ENCODE data around the gene MVK.
A peak's percentile ranks its signal among the peaks of the same experiment; 100 is the strongest.
"Not testable (repeated sequence)": the region's sequence is repeated elsewhere in the genome, so short reads cannot be mapped to it uniquely, and the experiment has no call there.

MVK gene

DNA sequence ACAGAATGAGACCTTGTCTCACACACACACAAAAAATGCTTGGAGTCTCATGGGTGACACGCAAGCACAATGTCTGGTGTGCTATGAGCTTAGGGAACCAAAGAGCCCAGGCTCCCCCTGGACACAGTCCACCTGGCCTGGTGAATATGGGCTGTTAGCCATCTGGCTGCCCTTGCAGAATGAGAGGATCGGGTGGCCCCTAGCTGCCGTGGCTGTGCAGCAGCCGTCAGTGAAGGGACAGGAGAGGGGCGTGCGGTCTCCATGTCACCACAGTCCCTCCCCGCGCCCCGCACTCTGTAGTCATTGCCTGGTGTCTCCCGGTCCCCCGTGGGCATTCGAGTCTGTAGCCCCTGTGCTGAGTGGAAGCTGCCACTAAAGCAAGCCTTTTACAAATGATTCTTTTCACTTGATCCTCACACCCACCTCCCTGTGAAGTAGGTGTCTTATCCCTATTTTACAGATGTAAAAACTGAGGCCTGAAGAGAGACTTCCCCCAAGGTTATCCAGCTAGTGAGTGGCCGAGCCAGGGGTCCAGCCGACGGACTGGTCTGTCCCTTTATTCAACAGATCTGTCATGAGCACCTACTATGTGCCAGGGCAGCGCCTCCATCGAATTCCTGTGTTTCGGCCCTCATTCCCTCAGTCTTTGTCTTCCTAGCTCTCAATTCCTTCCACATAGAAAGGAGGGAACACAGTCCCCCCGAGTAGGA, 18.8 kb downstream of the MVK start:
- DNase-seq: no peak

DNA sequence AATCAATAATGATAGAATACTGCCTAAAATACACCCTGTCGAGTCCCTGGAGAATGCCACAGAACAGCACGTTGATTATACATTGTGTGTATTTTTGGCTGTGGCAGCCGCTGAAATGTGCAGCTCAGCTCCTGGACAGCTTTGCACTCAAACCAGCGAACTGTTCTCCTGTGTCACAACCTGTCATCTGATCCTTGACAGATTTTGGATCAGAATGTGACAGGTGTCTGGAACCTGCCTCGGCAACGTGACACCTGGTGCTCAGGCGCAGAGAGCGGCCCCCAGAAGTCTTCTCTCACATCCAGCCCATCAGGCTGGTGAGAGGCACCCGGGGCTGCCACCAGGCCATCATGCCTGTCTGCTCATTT, 19.3 kb downstream of the MVK start:
- no peak for DNase-seq

DNA sequence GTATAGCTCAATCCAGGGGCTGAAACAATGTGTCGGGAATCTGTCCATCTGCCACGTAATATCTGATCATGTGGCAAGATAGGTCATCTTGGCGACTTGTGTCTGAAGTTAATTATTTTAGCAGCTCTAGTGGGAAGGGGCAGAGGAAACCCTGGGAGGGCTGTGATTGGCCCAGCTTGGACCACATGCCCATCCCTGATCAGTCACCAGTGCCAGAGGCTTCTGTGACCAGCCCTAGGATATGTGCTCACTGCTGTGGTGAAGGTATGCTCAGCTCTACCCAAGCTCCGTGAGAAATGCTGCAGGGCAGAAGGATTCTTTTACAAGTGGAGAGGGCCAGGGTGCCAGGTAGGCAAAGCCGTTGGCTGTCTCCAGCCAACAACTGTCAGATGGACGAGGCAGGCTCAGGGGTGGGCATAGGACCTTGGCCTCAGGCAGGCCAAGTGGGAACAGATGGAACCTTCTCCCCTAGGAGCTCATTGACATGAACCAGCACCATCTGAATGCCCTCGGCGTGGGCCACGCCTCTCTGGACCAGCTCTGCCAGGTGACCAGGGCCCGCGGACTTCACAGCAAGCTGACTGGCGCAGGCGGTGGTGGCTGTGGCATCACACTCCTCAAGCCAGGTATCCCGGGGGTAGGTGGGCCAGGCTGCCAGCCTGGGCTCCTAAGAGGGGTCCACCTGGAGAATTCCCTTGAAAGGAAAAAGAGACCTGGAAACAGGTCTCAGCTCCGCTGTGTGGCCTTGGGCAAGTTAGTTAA, 21.1 kb downstream of the MVK start:
- no peak for DNase-seq

DNA sequence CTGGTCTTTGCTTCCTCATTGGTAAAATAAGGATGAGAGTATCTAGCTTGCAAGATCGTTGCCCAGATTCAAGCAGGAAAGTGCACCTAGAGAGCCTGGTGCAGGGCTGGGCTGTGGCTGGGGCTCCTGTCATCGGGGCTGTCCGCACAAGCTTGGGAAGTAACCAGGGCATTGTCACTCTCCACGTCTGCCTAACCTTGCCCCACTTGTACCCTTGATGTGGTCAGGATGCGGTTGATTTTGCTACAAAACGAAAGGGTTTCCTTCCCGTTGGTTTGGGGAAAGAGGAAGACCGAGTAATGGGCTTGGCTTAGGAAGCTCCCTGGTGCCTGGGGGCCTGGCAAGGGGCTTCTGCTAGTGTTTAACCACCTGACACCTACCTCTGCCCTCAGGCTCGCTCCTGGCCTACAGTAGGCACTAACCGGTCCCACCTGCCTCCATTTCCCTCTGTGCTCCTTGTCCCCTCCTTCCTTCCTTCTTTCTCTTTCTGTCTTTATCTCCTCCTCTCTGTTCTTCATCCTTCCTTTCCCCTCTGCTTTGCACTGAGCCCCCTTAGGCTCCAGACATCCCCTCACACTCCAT, 21.8 kb downstream of the MVK start:
- peak; percentile 72 for DNase-seq

DNA sequence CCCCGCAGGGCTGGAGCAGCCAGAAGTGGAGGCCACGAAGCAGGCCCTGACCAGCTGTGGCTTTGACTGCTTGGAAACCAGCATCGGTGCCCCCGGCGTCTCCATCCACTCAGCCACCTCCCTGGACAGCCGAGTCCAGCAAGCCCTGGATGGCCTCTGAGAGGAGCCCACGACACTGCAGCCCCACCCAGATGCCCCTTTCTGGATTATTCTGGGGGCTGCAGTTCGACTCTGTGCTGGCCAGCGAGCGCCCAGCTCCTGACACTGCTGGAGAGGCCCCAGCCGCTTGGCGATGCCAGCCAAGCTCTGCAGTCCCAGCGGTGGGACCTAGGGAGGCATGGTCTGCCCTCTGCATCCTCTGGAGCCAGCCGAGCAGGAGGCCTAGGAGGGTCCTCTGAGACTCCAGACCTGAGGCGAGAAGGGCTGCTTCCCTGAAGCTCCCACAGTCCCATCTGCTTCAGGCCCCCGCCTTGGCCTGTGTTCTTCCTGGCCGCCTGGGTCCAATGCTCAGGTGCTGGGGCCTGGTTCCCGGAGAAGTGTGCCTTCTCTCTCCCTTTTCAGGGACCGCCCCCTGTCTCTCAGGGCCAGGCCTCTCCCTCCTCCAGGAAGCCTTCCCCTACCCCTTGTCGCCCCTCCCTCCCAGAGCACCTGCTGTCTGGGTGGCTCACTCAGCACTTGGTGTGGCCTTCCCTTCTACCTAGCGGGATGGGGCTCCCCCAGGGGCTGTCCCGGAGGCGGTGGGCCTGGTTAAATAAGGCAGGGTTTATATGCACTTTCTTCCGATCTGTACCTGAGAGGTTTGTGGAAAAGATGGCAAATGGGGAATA, 23.0 kb downstream of the MVK start:
- no peak for DNase-seq

DNA sequence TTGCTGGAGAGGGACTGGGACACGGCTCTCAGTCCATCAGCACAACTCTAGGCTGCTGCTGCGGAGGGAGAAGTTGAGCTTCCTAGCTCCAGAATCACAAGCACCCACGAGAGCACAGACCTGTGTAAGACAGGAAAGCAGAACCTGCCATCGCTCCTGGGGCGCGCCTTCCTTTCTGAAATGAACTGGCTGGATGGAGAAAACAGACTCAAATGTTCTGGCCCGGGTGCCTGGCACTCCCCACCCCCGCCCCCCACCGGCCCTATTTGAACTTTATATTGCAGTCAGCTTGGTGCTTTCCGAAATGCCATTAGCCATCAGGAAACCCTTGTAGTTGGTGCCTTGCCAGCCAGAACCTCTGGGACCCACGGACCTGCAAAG, 23.8 kb downstream of the MVK start:
- DNase-seq: no peak

DNA sequence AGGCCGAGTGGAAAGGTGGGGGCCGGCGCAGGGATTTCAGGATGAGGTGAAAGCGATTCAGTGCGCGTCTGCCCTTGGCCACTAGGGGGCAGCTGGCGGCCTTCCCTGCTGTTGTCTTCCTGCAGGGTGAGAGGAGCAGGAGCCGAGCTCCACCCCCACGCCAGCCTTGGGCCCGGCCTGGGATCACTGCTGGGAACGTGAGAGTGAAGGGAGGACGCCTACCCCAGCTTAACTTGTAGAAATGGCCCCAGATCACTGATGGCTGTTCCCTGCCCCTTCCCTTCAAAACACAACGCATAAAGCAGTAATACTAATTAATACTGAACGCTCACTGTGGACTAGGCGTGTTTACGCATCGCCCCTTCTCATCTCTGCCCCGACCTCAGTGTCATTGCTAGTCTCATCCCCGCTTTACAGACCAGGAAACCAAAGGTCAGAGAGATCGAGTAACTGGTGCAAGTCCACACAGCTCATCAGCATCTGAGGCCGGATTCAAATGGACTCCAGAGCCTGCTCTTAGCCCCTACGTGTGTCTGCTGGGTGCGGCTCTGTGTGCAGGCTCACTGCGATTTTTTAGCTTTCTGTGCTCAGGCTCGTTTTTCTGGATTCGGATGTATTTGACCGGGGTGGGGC, 24.3 kb downstream of the MVK start:
- DNase-seq: peak; percentile 80

DNA sequence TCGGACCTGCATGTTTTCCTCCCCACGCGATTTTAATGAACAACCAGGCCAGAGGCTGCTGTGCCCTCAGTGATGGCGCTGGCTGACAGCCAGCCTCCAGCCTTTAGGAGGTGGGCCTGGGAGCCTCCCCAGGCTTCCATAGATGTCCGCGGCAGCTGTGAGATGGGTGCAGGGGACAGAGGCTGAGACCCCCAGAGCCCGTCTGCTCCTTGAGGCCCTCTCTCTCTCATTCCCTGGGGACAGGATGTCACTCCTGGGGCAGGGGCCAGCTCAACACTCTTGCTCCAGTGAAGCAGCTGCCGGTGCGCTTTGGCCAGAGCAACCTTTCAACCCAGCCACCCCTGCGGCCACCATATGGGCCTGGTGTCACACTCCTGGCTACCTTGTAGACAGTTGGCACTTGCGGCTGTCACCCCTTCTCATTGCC, 24.8 kb downstream of the MVK start:
- DNase-seq: no peak

DNA sequence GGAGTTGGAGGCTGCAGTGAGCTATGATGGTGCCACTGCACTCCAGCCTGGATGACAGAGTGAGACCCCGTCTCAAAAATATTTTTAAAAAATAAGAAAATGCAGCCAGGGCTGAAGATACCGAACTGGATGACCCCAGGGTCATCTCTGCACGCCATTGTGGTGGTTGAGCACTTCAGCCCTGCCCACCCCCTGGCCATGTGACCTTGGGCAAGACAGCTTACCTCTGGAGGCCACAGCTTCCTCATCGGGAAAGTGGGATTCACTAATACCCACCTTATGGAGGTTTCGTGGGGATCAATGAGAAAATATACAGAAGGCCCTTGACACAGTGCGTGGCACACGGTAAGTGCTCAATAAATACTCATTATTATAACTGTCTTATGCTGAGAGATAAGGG, 25.5 kb downstream of the MVK start:
- DNase-seq: no peak

DNA sequence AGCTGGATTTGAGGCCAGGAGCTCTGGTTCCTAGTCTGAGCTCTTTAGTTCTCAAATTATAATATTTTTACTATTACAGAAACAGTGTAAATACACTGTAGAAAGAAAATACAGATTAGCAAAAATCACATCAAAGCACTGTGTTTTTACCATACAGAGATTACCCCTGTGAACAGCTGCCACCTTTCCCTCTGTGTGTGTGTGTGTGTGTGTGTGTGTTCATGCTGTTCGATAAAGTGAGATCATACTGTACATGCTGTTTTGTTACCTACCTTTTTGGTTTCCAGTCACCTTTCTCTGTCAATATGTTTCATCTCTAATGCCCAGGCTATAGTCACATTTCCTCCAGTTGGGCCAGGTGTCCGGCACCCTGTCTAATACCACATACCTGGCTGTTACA, 26.9 kb downstream of the MVK start:
- DNase-seq: no peak

DNA sequence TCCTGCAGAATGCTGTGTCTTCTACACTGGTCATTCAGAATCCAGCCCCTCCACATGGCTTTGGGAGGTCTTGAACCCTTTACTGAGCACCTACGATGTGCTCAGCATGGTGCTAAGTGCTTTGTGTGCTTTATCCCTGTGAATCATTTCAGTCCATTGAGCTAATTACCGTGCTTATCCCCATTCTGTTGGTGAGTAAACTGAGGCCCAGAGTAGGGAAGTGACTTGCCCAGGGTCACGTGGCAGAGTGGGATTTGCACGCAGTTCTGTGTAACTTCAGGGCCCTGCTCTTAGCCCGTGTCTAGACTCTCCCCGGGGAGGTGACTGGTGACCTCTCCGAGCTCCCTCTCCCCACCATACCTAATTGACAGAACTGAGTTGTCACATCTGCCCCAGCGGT, 27.4 kb downstream of the MVK start:
- DNase-seq: no peak

DNA sequence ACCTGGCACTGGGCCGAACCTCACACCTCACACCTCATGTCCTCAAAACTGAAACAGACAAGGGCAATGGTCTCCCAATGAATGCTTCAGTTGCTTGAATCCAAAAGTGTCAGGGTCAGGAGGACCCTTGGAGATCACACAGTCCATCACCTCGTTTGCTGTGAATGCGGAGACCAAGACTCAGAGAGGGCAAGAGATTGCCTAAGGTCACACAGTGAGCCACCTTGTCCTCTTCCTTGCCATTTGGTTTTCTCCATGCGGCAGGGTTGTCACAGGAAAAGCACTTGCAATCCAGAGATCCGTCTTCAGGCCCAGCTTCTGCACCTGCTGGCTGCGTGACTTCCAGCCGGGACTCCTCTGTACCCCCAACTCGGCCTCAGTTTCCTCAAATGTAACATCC, 28.0 kb downstream of the MVK start:
- no peak for DNase-seq

DNA sequence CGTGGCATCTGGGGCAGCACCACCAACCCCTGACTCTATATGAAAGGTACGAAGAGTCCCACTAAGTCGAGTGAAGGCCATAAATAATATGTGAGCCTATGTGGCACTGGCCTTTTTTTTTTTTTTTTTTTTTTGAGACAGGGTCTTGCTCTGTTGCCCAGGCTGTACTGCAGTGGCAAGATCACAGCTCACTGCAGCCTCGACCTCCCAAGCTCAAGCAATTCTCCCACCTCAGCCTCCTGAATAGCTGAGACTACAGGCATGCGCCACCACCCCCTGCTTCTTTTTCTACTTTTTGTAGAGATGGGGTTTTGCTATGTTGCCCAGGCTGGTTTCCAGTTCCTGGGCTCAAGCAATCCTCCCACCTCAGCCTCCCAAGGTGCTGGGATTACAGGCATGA, 28.5 kb downstream of the MVK start:
- DNase-seq: not testable (repeated sequence)

DNA sequence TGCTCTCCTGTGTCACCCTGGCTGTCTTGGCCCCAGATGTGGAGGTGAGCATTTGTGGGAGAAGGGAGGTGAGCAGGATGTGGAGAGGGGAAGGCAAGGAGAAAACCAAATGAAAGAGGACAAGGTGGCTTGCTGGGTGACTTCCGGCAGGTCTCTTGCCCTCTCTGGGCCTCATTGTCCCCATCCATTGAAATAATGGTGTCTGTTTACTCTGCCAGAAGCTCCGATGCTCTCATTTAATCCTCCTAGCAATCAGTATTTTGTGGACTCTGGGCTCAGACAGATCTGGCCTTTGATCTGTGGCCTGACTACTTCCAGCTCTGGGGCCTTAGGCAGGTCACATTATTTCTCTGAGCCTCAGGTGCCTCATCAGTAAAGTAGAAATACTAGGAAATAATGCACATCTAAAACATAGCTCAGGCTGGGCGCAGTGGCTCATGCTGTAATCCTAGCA, 30.6 kb downstream of the MVK start:
- DNase-seq: no peak

DNA sequence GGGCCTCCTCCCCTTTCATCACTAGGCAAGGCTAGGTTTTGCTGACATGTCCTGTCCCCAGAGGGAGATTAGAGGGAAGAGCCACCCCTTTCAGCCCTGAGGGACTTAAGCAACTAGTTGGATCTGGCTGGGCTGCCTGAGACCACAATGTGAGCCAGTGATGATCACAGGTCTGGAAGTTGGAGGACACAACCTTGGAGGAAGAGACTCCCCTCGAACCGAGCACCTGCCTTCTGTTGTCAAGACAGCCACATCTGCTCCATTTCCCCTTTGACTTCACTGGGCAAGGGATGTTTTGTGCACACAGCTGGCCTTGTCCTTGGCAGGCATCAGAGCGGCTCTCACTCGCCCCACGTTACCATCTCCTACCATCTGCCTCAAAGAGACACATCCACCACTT, 31.4 kb downstream of the MVK start:
- no peak for DNase-seq

DNA sequence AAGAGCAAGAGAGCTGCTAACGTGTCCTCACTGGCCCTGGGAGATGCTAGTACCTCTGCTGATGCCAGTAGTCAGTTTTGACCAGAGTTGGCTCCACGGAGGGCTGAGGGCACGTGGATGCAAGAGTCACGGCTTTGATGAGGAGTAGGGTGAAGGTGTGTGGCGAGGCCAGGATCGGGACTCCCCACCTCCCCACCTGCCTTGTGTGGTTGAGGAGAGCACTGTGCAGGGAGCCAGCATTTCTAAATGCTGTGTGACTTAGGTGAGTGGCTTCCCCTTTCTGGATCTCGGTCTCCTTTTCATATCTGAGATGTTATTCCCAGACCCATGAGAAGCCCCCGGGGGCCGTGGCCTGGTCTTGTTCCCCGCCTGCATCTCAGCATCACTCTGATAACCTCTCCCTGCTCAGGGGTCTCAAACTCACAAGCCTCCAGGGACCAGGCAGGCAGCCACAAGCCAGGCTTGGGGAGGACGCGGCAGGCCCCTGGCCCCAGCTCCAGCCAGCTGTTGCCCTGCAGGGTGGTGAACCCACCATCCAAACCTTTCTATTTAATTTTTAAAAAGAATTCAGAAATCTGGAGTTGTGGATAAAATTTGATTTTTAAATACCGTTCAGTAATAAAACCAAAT, 32.1 kb downstream of the MVK start:
- no peak for DNase-seq

DNA sequence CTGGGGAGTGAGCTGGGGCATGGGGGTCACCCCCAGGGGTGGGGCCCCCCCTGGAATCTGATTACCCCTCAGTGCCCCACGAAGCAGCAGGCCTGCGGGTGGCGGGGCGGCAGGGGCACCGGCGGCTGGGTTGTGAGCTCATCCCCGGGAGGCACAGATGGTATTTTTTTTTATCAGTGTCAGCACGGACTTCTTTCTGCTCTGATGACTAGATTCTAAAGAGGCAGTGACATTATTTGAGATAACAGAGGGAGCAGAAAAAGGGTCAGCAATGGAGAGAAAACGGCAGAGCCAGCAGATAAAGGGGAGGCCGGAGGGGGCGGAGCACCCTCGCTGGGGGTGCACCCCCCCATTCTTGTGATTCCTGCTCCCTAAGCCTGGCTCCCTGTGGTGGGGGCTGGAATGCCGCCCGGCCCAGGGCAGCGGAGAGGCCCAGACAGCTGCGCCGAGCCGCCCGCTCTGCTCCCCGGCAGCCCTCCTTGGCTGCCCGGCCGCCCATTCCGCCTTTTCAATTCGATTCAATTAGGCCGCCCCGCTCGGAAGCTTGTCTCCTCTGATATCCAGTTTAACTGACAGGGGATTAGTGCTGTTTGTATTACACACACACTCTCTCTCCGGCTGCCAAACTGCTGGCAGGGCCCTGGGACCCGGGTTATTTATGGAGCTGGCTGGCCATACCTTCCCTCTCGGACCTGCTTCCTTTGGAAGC, 32.9 kb downstream of the MVK start:
- DNase-seq: no peak

DNA sequence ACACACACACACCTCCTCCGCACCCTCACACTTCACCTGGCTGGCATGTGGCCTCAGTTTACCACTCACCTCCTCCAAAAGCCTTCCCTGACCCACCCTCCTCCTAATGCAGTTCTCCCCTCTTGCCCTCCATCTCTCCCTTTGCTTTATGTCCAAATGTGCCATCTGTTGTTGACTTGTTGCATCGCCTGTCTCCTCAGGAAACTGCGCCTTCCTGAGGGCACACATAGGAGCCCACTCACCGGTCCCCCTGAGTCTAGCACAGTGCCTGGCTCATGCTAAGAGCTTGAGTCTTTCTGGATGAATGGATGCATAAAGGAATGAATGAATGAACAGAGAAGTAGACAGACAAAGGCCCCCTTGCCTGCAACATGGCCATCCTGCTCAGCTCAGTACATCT, 34.0 kb downstream of the MVK start:
- no peak for DNase-seq

DNA sequence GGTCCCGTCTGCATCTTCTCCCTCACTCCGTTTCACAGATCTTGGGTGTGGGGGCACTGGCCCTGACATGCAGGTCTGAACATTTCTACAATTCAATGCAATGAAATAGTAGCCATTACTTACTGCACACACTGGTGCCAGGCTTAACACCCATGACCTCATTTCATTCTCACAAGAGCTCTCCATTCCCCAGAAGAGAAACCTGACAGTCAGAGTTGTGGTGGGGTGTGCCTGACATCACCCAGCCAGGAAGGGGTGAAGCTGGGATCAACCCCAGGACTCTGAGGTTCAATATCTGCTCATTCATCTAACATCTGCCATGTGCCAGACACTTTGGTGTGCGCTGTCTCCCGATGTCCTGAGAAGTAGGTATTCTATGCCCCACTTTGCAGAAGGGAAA, 34.7 kb downstream of the MVK start:
- DNase-seq: no peak

DNA sequence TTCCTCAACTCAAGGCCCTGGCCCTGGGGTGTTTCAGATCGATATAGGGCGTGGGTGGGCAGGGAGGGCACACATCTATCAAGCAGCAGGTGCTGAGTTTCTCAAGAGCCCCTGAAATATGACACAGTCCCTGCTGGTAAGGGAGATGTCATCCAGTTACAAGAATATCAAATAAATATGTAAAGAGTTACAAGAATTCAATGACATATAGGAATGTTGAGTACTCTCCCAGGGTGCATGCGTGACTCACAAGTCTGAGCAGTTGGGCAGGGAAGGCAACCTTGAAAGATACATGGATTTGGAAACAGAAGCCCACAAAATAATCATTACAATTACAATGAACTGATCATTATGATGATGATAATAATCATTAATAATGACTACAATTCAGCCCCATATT, 35.2 kb downstream of the MVK start:
- DNase-seq: no peak

DNA sequence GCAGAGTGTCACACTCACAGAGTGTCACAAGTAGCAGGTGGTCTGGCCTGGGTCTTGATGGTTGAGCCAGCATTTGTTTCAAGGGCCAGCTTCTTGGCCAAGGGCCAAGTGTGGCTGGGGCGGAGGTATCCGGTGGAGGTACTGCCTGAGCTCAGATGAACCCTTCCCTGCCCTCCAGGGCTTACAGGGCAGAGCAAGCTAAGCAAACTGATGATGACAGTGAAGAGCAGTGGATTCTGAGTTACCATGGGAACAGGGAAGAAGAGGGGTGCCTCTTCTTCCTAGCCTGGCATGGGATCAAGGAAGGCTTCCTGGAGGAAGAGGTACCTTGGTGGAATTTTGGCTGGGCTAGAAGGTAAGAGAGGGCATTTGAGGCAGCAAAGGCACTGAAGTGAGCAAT, 35.7 kb downstream of the MVK start:
- no peak for DNase-seq

DNA sequence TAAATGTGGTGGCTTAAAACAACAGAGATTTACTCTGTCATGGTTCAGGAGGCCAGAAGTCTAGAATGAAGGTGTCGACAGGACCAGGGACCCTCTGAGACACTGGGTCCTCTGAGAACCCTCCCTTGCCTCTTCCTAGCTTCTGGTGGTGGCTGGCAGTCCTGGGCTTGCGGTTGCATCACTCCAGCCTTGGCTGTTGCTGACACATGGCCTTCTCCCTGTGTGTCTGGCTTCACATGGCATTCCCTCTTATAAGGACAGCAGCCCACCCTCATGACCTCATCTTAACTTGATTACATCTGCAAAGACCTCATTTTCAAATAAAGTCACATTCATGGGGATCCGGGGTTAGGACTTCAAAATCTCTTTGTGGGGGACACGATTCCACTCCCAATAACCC, 36.9 kb downstream of the MVK start:
- DNase-seq: no peak

Data from stimulated activated CD4-positive, alpha-beta T cell treated with anti-CD3 and anti-CD28 coated beads, Interleukin-15, amount 100 ng/mL, for 24 hours (primary cell).